GM03348 (cell line): ENCODE results near the gene ITGB4.

ENCODE experiments used
- DNase-seq: peaks from one replicate; pipeline ENCODE4 v3.0.0; 2012; ENCODE audit warnings: low spot score

ITGB4 gene

DNA sequence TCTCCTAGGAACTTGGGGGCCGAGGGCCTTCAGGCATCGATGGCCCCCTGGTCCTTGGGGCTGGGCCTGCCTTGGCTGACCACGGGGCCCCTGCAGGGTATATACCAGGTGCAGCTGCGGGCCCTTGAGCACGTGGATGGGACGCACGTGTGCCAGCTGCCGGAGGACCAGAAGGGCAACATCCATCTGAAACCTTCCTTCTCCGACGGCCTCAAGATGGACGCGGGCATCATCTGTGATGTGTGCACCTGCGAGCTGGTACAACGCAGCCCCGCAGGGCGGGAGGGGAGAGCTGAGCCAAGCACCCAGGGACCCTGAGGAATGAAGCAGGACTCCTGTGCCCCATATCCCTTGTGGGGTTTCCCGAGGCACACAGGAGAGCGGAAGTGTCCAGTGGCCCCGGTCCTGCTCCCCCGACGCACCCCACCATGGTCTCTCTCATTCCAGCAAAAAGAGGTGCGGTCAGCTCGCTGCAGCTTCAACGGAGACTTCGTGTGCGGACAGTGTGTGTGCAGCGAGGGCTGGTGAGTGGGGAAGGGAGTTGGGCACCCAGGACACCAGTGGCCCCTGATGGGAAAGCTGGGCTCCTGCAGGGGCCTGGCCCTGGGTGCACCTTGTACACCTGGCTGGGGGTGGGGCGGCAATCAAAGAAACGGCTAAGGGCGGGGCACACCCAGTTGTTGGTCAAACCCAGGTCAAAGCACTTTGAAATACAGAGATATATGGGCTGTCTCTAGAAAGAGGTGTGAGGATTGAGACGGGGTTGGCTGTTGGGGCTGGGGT is 10.6 kb downstream of the ITGB4 start:
- no peak for DNase-seq

DNA sequence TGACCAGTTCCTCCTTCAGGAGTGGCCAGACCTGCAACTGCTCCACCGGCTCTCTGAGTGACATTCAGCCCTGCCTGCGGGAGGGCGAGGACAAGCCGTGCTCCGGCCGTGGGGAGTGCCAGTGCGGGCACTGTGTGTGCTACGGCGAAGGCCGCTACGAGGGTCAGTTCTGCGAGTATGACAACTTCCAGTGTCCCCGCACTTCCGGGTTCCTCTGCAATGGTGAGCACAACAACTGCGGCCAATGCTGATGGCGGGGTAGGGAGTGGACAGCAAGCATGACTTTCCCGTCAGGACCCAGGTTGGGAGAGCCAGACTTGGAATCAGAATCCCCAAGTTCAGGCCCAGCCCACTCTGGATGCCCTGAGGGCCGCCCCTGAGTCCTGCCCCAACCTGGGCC is 12.2 kb downstream of the ITGB4 start:
- no peak for DNase-seq

DNA sequence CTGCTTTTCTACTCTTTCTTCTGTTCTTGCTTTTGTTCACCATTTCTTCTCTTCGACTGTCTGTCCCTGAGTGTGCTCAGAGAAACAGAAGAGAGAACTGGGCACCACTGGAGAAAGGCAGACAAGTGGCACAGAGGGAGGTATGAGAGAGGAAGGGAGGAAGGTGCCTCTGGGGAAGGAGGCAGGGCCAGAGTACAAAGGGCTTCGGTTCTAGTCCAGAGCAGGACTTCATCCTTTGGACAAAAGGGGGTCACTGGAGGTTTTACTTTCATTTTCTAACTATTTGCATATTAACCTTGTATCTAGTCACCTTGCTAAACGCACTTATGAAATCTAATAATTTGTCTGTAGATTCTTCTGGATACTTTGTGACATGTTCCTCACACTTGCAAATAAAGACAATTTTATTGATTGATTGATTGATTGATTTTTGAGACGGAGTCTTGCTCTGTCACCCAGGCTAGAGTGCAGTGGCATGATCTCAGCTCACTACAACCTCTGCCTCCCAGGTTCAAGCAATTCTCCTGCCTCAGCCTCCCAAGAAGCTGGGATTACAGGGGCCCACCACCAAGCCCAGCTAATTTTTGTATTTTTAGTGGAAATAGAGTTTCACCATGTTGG is 13.5 kb downstream of the ITGB4 start:
- no peak for DNase-seq

DNA sequence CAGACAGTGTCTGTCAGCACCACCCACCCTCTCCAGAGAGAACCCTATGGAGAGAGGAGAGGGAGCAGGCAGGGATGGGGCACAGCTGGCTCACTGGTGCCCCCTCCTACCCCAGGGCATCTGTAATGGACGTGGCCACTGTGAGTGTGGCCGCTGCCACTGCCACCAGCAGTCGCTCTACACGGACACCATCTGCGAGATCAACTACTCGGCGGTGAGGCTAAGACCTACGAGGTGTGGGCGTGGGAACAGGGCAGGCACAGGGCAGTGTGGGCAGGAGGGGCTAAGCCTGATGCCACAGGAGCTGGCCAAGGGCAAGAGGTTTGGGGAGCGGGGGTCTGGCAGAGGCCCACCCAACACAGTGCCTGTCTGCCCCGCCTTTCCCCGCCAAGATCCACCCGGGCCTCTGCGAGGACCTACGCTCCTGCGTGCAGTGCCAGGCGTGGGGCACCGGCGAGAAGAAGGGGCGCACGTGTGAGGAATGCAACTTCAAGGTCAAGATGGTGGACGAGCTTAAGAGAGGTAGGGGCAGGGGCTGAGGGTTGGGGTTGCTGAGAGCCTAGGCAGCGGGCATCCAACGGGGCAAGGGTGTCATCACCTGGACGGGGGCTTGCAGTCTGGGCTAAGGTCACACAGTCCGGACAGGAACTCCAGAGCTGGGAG is 15.0 kb downstream of the ITGB4 start:
- no peak for DNase-seq

DNA sequence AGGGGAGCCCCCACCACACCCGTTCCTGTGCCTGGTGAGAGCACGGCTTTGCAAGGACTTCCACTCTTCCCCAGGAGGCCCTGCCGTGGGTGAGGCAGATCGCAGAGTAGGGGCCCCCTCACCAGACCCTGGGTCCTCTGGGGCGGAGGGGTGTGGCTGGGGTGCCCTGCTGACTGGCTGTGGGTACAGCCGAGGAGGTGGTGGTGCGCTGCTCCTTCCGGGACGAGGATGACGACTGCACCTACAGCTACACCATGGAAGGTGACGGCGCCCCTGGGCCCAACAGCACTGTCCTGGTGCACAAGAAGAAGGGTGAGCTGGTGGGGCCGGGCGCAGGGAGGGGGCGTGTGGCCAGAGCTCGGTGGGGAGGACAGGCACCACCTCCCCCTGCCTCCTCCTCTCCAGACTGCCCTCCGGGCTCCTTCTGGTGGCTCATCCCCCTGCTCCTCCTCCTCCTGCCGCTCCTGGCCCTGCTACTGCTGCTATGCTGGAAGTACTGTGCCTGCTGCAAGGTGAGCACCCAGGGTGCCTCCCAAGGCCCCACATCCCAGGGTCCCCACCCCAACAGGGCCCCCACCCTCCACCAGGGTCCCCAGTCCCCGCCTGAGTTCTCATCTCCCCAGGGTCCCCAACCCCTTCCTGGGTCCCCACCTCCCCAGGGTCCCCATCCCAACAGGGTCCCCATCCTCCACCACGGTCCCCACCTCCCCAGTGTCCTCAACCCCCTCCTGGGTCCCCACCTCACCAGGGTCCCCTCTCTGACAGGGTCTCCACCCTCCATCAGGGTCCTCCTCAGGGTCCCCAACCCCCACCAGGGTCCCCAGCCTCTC is 16.1 kb downstream of the ITGB4 start:
- no peak for DNase-seq

DNA sequence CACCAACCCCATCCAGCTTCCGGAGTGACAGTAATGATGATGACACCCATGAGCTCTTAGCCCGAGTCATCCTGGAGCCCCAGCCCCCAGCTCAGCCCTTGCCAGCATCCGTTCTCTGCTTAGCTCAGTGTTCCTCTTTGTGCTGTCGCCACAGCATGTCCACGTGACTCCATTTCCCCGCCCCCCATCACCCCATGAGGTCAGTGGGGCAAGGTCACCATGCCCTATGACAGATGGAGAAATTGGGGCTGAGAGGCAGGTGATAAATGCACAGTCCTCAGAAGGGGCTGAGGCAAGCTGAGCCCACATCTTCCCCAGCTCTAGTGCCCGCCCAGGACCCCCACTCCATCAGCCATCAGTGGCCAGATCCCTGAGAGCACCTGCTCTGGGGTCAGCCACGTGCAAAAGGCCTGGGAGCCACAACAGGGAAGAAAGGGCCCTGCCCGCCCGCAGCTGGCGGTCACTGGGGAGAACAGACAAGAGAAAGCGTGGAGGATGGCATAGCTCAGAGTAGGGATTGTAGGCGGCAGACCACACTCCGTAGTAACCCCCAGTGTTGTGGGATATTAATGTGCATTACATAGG is 17.1 kb downstream of the ITGB4 start:
- DNase-seq, result peak; percentile 57

DNA sequence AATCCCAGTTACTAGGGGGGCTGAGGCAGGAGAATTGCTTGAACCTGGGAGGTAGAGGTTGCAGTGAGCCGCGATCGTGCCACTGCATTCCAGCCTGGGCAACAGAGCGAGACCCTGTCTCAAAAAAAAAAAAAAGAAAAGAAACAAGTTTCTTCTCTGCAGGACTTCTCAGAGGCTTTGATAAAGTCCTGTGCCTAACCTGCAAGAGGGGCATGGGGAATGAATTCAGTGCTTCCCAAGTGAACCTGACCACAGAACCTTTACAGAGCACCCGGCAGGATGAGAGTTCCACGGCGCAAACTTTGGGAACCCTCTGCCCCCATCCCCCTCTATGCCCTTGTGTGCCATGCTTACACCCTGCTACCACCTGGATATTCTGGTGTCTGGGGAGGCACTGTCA is 17.9 kb downstream of the ITGB4 start:
- no peak for DNase-seq

DNA sequence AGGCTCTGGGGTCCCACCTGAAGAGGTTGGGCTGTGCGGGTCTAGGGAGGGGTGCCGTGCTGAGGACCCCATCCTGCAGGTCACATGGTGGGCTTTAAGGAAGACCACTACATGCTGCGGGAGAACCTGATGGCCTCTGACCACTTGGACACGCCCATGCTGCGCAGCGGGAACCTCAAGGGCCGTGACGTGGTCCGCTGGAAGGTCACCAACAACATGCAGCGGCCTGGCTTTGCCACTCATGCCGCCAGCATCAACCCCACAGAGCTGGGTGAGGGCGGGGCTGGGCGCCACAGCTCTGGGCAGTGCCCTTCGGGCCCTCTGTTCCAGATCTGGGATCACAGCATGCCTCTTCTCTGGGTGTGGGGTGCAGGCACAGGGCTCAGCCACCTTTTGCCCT is 18.5 kb downstream of the ITGB4 start:
- DNase-seq, result no peak

DNA sequence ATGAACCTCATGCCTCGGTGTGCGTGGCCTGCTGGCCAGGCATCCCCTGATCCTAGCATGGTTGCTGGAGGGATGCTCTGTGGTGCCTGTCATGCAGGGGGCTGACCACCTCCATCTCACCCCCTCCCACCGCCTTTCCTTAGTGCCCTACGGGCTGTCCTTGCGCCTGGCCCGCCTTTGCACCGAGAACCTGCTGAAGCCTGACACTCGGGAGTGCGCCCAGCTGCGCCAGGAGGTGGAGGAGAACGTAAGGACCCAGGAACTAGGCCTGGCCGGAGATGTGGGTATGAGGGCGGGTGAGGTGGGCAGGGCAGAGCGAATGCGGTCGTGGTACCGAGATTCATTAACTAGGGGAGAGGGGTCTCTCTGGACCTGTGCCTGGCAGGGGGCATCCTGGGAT is 19.0 kb downstream of the ITGB4 start:
- no peak for DNase-seq

DNA sequence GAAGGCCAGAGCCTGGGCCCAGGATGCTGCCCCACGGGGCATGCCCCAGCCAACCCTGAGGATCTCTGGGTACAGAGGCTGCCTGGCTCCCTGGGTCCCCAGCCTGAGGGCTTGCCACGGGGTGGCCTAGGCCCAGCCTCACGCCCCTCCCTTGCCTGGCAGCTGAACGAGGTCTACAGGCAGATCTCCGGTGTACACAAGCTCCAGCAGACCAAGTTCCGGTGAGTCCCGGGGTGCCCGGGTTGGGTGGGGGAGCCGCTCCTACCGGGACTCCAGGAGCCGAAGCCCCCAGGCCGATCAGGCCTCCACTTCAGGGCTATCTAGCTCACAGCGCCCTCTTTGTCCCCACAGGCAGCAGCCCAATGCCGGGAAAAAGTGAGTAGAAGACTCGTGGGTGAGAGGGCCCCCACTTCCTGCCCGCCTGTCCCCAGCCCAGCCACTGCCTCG is 19.4 kb downstream of the ITGB4 start:
- DNase-seq, result no peak

DNA sequence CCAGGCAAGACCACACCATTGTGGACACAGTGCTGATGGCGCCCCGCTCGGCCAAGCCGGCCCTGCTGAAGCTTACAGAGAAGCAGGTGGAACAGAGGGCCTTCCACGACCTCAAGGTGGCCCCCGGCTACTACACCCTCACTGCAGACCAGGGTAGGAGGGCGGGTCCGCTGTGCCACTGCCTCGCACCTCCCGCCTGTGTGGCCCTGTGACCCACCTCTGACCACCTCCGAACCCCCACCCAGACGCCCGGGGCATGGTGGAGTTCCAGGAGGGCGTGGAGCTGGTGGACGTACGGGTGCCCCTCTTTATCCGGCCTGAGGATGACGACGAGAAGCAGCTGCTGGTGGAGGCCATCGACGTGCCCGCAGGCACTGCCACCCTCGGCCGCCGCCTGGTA is 21.1 kb downstream of the ITGB4 start:
- DNase-seq, result no peak

DNA sequence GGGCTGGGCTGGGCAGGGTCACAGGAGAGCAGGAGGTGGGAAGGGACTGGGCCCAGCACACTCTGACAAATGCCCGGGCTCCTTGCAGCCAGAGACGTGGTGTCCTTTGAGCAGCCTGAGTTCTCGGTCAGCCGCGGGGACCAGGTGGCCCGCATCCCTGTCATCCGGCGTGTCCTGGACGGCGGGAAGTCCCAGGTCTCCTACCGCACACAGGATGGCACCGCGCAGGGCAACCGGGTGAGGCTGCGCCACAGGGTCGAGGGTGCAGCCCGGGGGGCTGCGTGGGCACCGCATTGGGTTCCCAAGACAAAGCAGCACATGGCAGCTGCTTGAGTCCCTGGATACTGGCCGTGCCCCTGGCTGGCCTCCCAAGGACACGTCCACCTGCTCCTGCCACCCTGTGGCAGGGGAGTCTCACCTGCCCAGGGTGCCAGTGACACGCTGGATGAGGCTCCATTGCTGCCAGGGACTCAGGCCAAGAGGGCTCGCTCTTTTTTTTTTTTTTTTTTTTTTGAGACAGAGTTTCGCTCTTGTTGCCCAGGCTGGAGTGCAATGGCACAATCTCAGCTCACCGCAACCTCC is 22.5 kb downstream of the ITGB4 start:
- no peak for DNase-seq

DNA sequence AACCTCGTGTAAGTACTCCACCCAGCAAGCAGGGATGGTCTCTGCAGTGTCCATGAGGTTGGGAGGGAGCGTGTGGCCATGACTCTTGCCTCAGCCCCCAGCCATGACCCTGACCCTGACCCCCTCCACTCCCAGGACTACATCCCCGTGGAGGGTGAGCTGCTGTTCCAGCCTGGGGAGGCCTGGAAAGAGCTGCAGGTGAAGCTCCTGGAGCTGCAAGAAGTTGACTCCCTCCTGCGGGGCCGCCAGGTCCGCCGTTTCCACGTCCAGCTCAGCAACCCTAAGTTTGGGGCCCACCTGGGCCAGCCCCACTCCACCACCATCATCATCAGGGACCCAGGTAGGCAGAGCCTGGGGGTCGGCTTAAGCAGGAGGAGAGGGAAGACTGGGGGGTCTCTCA is 27.4 kb downstream of the ITGB4 start:
- no peak for DNase-seq

DNA sequence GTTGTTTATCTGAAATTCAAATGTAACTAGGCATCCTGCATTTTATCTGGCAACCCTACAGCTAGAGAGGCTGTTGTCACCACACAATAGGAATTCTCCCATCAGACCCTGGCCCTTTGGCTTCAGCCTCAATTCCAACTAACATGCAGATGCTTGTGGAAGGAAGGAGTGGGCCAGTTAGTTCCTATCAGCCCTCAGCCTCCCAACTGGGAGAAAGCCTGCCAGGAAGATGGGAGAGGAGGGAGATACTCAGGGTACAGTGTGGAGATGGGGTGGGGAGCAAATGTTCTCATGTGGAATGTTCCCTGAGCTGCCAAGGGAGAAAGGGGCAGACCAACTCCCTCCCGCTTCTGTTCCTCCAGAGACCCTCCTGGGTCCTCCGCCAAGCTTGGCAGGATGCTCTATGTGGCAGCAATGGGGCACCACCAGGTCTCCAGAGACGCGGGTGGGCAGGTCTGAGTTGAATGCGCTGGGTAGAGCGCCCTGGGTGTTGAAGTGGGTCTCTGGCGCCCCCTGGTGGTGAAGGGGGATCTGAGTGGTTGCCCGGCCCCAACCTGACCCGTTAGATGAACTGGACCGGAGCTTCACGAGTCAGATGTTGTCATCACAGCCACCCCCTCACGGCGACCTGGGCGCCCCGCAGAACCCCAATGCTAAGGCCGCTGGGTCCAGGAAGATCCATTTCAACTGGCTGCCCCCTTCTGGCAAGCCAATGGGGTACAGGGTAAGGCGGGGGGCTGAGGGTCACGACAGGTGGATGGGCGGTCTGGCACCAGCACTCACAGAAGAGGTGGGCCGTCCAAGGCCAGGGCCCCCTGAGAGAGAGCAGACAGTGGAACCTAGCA is 28.5 kb downstream of the ITGB4 start:
- DNase-seq, result peak; percentile 93

DNA sequence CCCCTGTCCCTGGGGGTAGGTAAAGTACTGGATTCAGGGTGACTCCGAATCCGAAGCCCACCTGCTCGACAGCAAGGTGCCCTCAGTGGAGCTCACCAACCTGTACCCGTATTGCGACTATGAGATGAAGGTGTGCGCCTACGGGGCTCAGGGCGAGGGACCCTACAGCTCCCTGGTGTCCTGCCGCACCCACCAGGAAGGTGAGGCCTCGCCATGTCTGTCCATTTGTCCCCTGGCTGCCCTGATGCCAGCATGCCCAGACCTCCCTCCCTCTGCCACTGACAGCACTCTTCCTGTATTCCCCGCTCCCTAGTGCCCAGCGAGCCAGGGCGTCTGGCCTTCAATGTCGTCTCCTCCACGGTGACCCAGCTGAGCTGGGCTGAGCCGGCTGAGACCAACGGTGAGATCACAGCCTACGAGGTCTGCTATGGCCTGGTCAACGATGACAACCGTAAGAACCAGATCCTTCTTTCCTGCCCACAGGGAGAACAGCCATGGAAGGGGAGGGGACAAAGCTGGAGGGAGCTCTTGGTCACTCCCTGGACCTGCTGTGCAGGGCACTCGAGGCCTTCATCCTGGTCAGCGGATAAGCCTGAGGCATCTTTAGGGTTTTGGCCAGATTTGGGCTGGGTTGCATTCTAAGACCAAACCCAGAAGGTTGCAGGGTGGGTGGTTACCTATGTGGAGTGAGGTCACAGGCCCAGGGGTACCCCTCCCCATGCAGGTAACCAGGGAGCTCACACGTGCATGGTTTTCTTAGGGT is 29.6 kb downstream of the ITGB4 start:
- no peak for DNase-seq

DNA sequence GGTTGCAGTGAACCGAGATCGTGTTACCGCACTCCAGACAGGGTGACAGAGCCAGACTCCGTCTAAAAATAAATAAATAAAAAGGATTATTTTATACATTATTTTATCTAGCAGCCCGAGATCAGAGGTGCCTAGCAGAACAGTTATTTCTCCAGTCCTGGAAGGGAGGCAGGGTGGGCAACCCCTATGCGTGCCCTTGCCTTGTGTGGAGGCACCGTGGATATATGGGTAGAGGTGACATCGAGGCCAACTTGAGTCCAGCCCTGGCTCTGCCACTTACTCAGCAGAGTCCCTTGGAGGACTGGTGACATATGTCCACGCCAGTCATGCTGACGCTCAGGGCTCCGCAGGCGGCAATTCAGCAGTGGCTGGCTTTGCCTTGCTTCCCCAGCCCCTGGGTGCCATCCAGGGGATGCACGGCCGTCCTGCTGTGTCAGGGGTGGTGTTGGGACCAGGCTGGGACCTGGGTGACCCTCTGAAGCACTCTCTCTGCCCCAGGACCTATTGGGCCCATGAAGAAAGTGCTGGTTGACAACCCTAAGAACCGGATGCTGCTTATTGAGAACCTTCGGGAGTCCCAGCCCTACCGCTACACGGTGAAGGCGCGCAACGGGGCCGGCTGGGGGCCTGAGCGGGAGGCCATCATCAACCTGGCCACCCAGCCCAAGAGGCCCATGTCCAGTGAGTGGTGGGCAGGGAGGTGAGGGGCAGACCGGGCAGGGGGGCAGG is 30.6 kb downstream of the ITGB4 start:
- DNase-seq, result no peak

DNA sequence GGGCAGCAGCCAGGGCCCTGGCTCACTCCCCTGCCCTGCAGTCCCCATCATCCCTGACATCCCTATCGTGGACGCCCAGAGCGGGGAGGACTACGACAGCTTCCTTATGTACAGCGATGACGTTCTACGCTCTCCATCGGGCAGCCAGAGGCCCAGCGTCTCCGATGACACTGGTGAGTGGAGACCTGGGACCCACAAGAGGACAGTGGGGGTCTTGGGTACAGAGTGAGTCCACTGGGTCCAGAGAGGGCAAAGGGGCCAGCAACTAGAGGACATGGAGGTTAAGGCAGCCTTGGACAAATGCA is 31.1 kb downstream of the ITGB4 start:
- no peak for DNase-seq

DNA sequence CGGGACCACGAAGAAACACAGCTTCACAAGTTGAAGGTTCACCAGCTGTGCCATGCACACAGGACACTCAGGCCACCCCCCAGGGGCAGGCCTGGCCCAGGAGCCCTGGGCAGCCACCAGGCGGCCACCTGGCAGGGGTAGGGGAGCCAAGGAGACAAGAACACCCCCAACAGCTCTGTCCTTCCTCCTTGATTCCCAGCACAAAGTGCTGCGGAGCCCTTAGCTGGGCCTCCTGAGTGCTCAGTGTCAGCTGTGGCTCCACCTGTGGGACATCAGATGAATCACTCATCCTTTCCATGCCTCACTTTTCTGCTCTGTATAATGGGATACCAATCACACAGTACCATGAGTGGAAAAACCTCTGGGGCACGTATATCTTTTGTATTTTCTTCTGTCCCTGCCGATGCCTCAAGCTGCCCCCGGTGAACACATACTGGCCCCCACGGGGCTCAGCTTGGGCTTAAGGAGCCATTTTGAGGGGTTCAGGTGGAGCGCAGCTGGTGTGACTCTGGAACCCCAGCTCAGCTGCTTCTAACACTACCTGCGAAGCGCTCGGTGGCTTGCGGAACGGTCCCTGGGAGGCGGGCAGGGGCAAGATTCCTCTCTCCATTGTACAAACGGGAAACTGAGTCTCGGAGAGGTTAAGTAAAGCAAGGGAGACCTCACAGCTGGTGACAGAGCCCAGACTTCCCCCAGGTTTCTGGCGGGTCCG is 31.7 kb downstream of the ITGB4 start:
- no peak for DNase-seq
